Caki2 (cell line): ENCODE measurements around the gene HACE1. TPM values are rescaled to one million over a fixed set of nuclear protein-coding genes. Genes with fewer than 3 reads are reported as not detected.

ENCODE experiments used
- DNase-seq: peaks from one replicate; pipeline ENCODE4 v3.0.0-alpha.2; 2015; ENCODE audit warnings: low read depth
- in situ Hi-C: cut with HindIII; loops from 2 replicates; pipeline ENCODE4 v1.10.0; 2016; ENCODE audit warnings: low sequenced_read_pairs, low pct_unique_long_range_greater_than_20kb, mixed read lengths
- total RNA-seq: library from RNA; depleted of rRNA; stranded (reverse); fragments of >200 nt; shearing (Covaris generic); gene quantifications from 2 replicates; pipeline ENCODE4 v1.2.3, GENCODE V29; 2014; ENCODE audit warnings: low replicate concordance

The HACE1 gene
- total RNA-seq, 1 experiment from 2014 or later = 29.9 TPM

- in situ Hi-C loops = no loop called here
- DNase-seq = no peak
These were observed 155.5 kb downstream of the HACE1 start for GRCh38 chr6:104704191-104704590.

GRCh38 chr6:104702126-104702841 lies 157.4 kb downstream of the HACE1 start:
- in situ Hi-C loops = no loop called here
- DNase-seq = no peak

GRCh38 chr6:104700371-104701185 lies 159.1 kb downstream of the HACE1 start:
- DNase-seq = peak; percentile 35
- in situ Hi-C loops = no loop called here

GRCh38 chr6:104699593-104700329 lies 160.0 kb downstream of the HACE1 start:
- in situ Hi-C loops = no loop called here
- DNase-seq = no peak

GRCh38 chr6:104698979-104699378 lies 160.7 kb downstream of the HACE1 start:
- in situ Hi-C loops = no loop called here

GRCh38 chr6:104692008-104692407 lies 167.7 kb downstream of the HACE1 start:
- in situ Hi-C loops = no loop called here
- no peak for DNase-seq

More at GRCh38 chr6:104698979-104699378, 160.7 kb downstream of the HACE1 start:
- no peak for DNase-seq

- no peak for DNase-seq
- in situ Hi-C loops = no loop called here
These were observed 170.0 kb downstream of the HACE1 start for GRCh38 chr6:104689551-104690205.

- DNase-seq = no peak
- in situ Hi-C loops = no loop called here
These were observed 171.3 kb downstream of the HACE1 start for GRCh38 chr6:104688283-104688969.

- no peak for DNase-seq
- in situ Hi-C loops = no loop called here
These were observed 173.1 kb downstream of the HACE1 start for GRCh38 chr6:104686550-104687175.

- DNase-seq = no peak
- in situ Hi-C loops = no loop called here
These were observed 173.7 kb downstream of the HACE1 start for GRCh38 chr6:104685871-104686549.

GRCh38 chr6:104684911-104685415 lies 174.8 kb downstream of the HACE1 start:
- in situ Hi-C loops = no loop called here

GRCh38 chr6:104683809-104684208 lies 175.9 kb downstream of the HACE1 start:
- in situ Hi-C loops = no loop called here
- no peak for DNase-seq

More at GRCh38 chr6:104684911-104685415, 174.8 kb downstream of the HACE1 start:
- no peak for DNase-seq

GRCh38 chr6:104682722-104683643 lies 176.7 kb downstream of the HACE1 start:
- DNase-seq = peak; percentile 56
- in situ Hi-C loops = no loop called here

- no peak for DNase-seq
- in situ Hi-C loops = no loop called here
These were observed 179.2 kb downstream of the HACE1 start for GRCh38 chr6:104680539-104680938.

- no peak for DNase-seq
- in situ Hi-C loops = no loop called here
These were observed 179.7 kb downstream of the HACE1 start for GRCh38 chr6:104679971-104680370.
